CD14-positive monocyte (primary cell): ENCODE results near the gene NARS2. TPM values are rescaled to one million over a fixed set of nuclear protein-coding genes. Genes with fewer than 3 reads are reported as not detected.
"Not testable (repeated sequence)": the region's sequence is repeated elsewhere in the genome, so short reads cannot be mapped to it uniquely, and the experiment has no call there.

ENCODE experiments used
- DNase-seq, 3 donors: peaks; one replicate each; pipeline ENCODE4 v3.0.0-alpha.2; 2011 to 2022
- H2AFZ ChIP-seq: 2 replicates; pipeline ENCODE4 v1.6.0; 2012; ENCODE audit warnings: mild to moderate bottlenecking, low read depth, low read length, inconsistent platforms; ENCODE audit not compliant: insufficient read depth, poor library complexity, severe bottlenecking
- H3K27ac ChIP-seq, 2 donors: 1 replicate in 1 of 2; 2 replicates in 1 of 2; pipeline ENCODE4 v1.5.1; 2012 to 2013; ENCODE audit warnings: low read length in 2 of 2, control low read depth in 1 of 2, inconsistent platforms in 1 of 2, low read depth in 1 of 2, mild to moderate bottlenecking in 1 of 2
- H3K27me3 ChIP-seq, 2 donors: one replicate each; pipeline versions ENCODE4 v1.6.0 to v1.6.1; 2011 to 2013; ENCODE audit warnings: low read length in 2 of 2; ENCODE audit not compliant: control insufficient read depth in 2 of 2, insufficient read depth in 2 of 2
- H3K36me3 ChIP-seq, 2 donors: replicated peaks in 1 of 2; 1 replicate in 1 of 2; 2 replicates in 1 of 2; pipeline versions ENCODE4 v1.5.1 to v1.6.1; 2012 to 2013; ENCODE audit warnings: low read length in 2 of 2, control low read depth in 1 of 2, inconsistent platforms in 1 of 2, mild to moderate bottlenecking in 1 of 2; ENCODE audit not compliant: insufficient read depth in 2 of 2, control insufficient read depth in 1 of 2
- H3K4me1 ChIP-seq, 2 donors: 1 replicate in 1 of 2; 2 replicates in 1 of 2; pipeline versions ENCODE4 v1.5.1 to v1.6.1; 2012 to 2013; ENCODE audit warnings: low read length in 2 of 2, control low read depth in 1 of 2, inconsistent platforms in 1 of 2, mild to moderate bottlenecking in 1 of 2, moderate library complexity in 1 of 2; ENCODE audit not compliant: insufficient read depth in 2 of 2, control insufficient read depth in 1 of 2
- H3K4me2 ChIP-seq: replicated peaks from 2 replicates; pipeline ENCODE3; 2012; ENCODE audit warnings: low read length, moderate library complexity, mild to moderate bottlenecking; ENCODE audit not compliant: poor library complexity, severe bottlenecking; ENCODE audit errors: extremely low read depth
- H3K4me3 ChIP-seq, 3 experiments: fragments of 200-600 bp in 1 of 3; sonication (generic) in 1 of 3; replicated peaks in 1 of 3; 1 replicate in 2 of 3; 2 replicates in 1 of 3; pipeline ENCODE4 v1.5.1; 2011 to 2013; ENCODE audit warnings: low read length in 3 of 3, mild to moderate bottlenecking in 3 of 3, control low read depth in 2 of 3, low read depth in 2 of 3, inconsistent platforms in 1 of 3, moderate library complexity in 1 of 3
- H3K79me2 ChIP-seq: 2 replicates; pipeline ENCODE4 v1.6.0; 2012; ENCODE audit warnings: mild to moderate bottlenecking, control low read depth, inconsistent platforms, low read length, moderate library complexity; ENCODE audit not compliant: insufficient read depth
- H3K9ac ChIP-seq: 2 replicates; pipeline ENCODE4 v1.6.0; 2017; ENCODE audit warnings: low read length, mild to moderate bottlenecking; ENCODE audit not compliant: insufficient read depth, poor library complexity, severe bottlenecking
- H3K9me3 ChIP-seq, 2 donors: replicated peaks in 1 of 2; 1 replicate in 1 of 2; 2 replicates in 1 of 2; pipeline versions ENCODE4 v1.5.1 to v1.6.1; 2012 to 2013; ENCODE audit warnings: low read length in 2 of 2, control low read depth in 1 of 2; ENCODE audit not compliant: control insufficient read depth in 1 of 2, insufficient read depth in 1 of 2
- H4K20me1 ChIP-seq: 2 replicates; pipeline ENCODE4 v1.6.0; 2012; ENCODE audit warnings: mild to moderate bottlenecking, low read length, control low read depth, moderate library complexity; ENCODE audit not compliant: insufficient read depth
- H3K27ac Mint-ChIP-seq, 7 donors: one replicate each; pipeline ENCODE4 v1.8.0; 2020; ENCODE audit warnings: mild to moderate bottlenecking in 7 of 7, mixed read lengths in 7 of 7, moderate library complexity in 6 of 7, inconsistent platforms in 2 of 7
- H3K27me3 Mint-ChIP-seq, 3 donors: one replicate each; pipeline ENCODE4 v1.8.0; 2021 to 2022; ENCODE audit warnings: low read depth in 3 of 3, mild to moderate bottlenecking in 3 of 3, mixed read lengths in 3 of 3, moderate library complexity in 3 of 3, inconsistent platforms in 1 of 3
- H3K36me3 Mint-ChIP-seq, 2 donors: one replicate each; pipeline ENCODE4 v1.8.0; 2020; ENCODE audit warnings: mixed read lengths in 2 of 2, inconsistent platforms in 1 of 2, mild to moderate bottlenecking in 1 of 2
- H3K4me1 Mint-ChIP-seq: one replicate; pipeline ENCODE4 v1.8.0; 2020; ENCODE audit warnings: mild to moderate bottlenecking, mixed read lengths
- H3K4me3 Mint-ChIP-seq, 2 donors: one replicate each; pipeline ENCODE4 v1.8.0; 2020; ENCODE audit warnings: mild to moderate bottlenecking in 2 of 2, mixed read lengths in 2 of 2, moderate library complexity in 1 of 2
- H3K9me3 Mint-ChIP-seq, 7 donors: one replicate each; pipeline ENCODE4 v1.8.0; 2020 to 2022; ENCODE audit warnings: mixed read lengths in 7 of 7, mild to moderate bottlenecking in 6 of 7, moderate library complexity in 6 of 7, inconsistent platforms in 2 of 7
- WGBS: methylation state at CpG from one replicate; pipeline ENCODE4 v1.1.5; 2013; ENCODE audit warnings: missing lambda C conversion rate; ENCODE audit not compliant: insufficient coverage; 5-methylcytosine and 5-hydroxymethylcytosine counted together
- intact Hi-C, 2 donors: fragments of 100-400 bp; cut with micrococcal nuclease; formaldehyde crosslinking; loops; one replicate each; pipeline versions ENCODE4 v1.15.0 to v1.15.1; 2023
- polyA plus RNA-seq, 3 donors: library from polyadenylated mRNA; depleted of rRNA in 1 of 3; unstranded in 2 of 3; stranded (reverse) in 1 of 3; fragments of 300-500 nt in 2 of 3; fragments of >200 nt in 1 of 3; fragmentation: Illumina TruSeq in 2 of 3; gene quantifications; 1 replicate in 2 of 3; 2 replicates in 1 of 3; pipeline ENCODE4 v1.2.3, GENCODE V29; 2012 to 2021
- TF ChIP-seq, protein P1 (sequence below): fragments of 200-600 bp; IDR thresholded peaks from one replicate; pipeline ENCODE4 v1.8.0; 2022; ENCODE audit warnings: antibody characterized with exemption, mild to moderate bottlenecking

The NARS2 gene
- polyA plus RNA-seq, 3 donors, result 4.3 to 6.6 (median 4.9) TPM

DNA sequence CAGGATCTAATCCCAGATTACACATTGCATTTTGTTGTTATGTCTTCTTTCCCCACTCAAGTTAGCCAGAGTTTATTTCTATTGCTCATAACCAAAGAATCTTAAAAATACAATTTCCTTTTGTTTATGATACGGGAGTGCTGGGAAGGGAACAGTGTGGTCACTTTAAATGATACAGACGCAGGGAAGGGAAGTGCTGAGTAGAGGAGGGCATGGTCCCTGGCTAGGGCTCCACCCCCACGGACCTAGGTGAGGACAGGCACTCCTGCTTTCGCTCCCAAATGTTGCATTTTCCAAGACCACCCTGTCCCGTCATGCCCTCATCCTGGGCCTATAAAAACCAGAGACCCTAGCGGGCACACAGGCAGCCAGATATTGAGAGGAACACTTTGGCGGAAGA is 30.6 kb upstream of the NARS2 start:
- Histone ChIP-seq H2AFZ (no peak overlapping the region), H3K9me3 (no peaks in the 10 kb centered on the region), H3K27ac (no peak overlapping the region), H4K20me1 (no peaks in the 10 kb centered on the region), H3K36me3 (no peaks in the 10 kb centered on the region), H3K9ac (no peak overlapping the region), H3K79me2 (no peaks in the 10 kb centered on the region), H3K4me1 (no peaks in the 10 kb centered on the region), H3K4me2 (no peak overlapping the region), H3K4me3 (no peak overlapping the region), H3K27me3 (no peaks in the 10 kb centered on the region)
- DNase-seq, result no peak
- TF ChIP-seq, protein P1, sequence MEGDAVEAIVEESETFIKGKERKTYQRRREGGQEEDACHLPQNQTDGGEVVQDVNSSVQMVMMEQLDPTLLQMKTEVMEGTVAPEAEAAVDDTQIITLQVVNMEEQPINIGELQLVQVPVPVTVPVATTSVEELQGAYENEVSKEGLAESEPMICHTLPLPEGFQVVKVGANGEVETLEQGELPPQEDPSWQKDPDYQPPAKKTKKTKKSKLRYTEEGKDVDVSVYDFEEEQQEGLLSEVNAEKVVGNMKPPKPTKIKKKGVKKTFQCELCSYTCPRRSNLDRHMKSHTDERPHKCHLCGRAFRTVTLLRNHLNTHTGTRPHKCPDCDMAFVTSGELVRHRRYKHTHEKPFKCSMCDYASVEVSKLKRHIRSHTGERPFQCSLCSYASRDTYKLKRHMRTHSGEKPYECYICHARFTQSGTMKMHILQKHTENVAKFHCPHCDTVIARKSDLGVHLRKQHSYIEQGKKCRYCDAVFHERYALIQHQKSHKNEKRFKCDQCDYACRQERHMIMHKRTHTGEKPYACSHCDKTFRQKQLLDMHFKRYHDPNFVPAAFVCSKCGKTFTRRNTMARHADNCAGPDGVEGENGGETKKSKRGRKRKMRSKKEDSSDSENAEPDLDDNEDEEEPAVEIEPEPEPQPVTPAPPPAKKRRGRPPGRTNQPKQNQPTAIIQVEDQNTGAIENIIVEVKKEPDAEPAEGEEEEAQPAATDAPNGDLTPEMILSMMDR, result no peak
- no peaks in the 10 kb centered on the region for H3K36me3 Mint-ChIP-seq
- H3K27me3 Mint-ChIP-seq, result peaks cover 2 to 16% (median 4%) of the 10 kb centered on the region in 3 donors
- 84% methylated on average over 7 of the region's 7 CpGs for WGBS
- no peak overlapping the region for H3K4me3 Mint-ChIP-seq
- H3K4me1 Mint-ChIP-seq, result no peaks in the 10 kb centered on the region
- intact Hi-C loops, result no loop called here
- no peak overlapping the region for H3K27ac Mint-ChIP-seq
- H3K9me3 Mint-ChIP-seq, result peaks cover 0 to 9% (median 3%) of the 10 kb centered on the region in 7 donors

DNA sequence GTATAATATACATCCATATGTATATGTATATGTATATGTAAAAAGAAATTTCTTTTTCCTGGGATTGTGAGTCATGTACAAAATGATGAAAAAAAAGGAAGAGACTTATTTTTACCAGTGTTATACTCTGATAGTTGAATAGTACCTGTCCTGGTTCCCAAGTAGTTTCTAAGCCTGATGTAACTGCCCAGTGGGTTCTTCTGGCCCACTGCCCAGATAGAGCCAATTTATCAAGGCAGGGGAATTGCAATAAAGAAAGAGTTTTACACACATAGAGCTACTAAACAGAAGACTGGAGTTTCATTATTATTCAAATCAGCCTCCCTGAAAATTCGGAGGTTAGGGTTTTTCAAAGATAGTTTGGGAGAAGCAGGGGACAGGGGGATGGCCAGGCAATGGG is 29.1 kb upstream of the NARS2 start:
- H3K4me1 ChIP-seq, result no peaks in the 10 kb centered on the region
- H3K79me2 ChIP-seq, result no peaks in the 10 kb centered on the region
- DNase-seq, result no peak
- peaks cover 0 to 8% (median 3%) of the 10 kb centered on the region in 7 donors for H3K9me3 Mint-ChIP-seq
- H3K4me1 Mint-ChIP-seq, result no peaks in the 10 kb centered on the region
- no peak overlapping the region for H3K4me3 Mint-ChIP-seq
- H3K9me3 ChIP-seq, result no peaks in the 10 kb centered on the region
- H3K27me3 ChIP-seq, result no peaks in the 10 kb centered on the region
- no peak overlapping the region for H3K27ac Mint-ChIP-seq
- TF ChIP-seq, protein P1, result no peak
- H4K20me1 ChIP-seq, result no peaks in the 10 kb centered on the region
- no peaks in the 10 kb centered on the region for H3K36me3 Mint-ChIP-seq
- H3K4me2 ChIP-seq, result no peak overlapping the region
- no CpG with 5 or more reads among the region's 1 CpG for WGBS
- H2AFZ ChIP-seq, result no peak overlapping the region
- H3K9ac ChIP-seq, result no peak overlapping the region
- no peaks in the 10 kb centered on the region for H3K36me3 ChIP-seq
- H3K27me3 Mint-ChIP-seq, result peaks cover 2 to 16% (median 6%) of the 10 kb centered on the region in 3 donors
- H3K4me3 ChIP-seq, result no peak overlapping the region
- intact Hi-C loops, result no loop called here
- no peak overlapping the region for H3K27ac ChIP-seq

DNA sequence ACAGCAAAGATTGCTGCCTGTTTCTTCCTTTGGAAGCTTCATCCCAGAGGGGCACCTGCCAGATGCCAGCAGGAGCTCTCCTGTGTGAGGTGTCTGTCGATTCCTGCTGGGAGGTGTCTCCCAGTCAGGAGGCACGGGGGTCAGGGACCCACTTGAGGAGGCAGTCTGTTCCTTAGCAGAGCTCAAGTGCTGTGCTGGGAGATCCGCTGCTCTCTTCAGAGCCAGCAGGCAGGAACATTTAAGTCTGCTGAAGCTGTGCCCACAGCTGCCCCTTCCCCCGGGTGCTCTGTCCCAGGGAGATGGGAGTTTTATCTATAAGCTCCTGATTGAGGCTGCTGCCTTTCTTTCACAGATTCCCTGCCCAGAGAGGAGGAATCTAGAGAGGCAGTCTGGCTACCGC is 28.1 kb upstream of the NARS2 start:
- H3K9me3 Mint-ChIP-seq, H3K4me3 ChIP-seq, intact Hi-C loops, H3K9ac ChIP-seq, H3K27ac ChIP-seq, H3K36me3 ChIP-seq, H3K27ac Mint-ChIP-seq, H2AFZ ChIP-seq, H3K4me3 Mint-ChIP-seq, H3K4me1 Mint-ChIP-seq, H3K9me3 ChIP-seq, H3K79me2 ChIP-seq, H3K4me1 ChIP-seq, H3K27me3 ChIP-seq, H3K4me2 ChIP-seq, H3K36me3 Mint-ChIP-seq, H4K20me1 ChIP-seq, DNase-seq: not testable (repeated sequence)
- H3K27me3 Mint-ChIP-seq, result peaks cover 2 to 15% (median 7%) of the 10 kb centered on the region in 3 donors
- 100% methylated on average over 1 of the region's 5 CpGs for WGBS
